Smooth muscle cell (in vitro differentiated cells): ENCODE results near the gene GLOD4. TPM values are rescaled to one million over a fixed set of nuclear protein-coding genes. Genes with fewer than 3 reads are reported as not detected.

Source experiments
- DNase-seq: peaks from one replicate; lab custom pipeline; 2025; ENCODE audit not compliant: unreplicated experiment; lab: John Stamatoyannopoulos, UW
- H2AFZ ChIP-seq: fragments of 200-600 bp; sonication (generic); 2 replicates; pipeline ENCODE4 v1.6.0; 2016; ENCODE audit warnings: antibody characterized with exemption, low read depth, mild to moderate bottlenecking
- H3F3A ChIP-seq: fragments of 200-600 bp; sonication (generic); 2 replicates; pipeline ENCODE4 v1.6.0; 2017; ENCODE audit warnings: antibody characterized with exemption, low read depth
- H3K27ac ChIP-seq: fragments of 200-600 bp; sonication (generic); 2 replicates; pipeline ENCODE4 v1.5.1; 2016; ENCODE audit warnings: low read depth, mild to moderate bottlenecking
- H3K27me3 ChIP-seq: fragments of 200-600 bp; sonication (generic); 2 replicates; pipeline ENCODE4 v1.6.1; 2016; ENCODE audit warnings: low read depth, mild to moderate bottlenecking
- H3K36me3 ChIP-seq: fragments of 200-600 bp; sonication (generic); 2 replicates; pipeline ENCODE4 v1.5.1; 2016; ENCODE audit warnings: low read depth
- H3K4me1 ChIP-seq: fragments of 200-600 bp; sonication (generic); 2 replicates; pipeline ENCODE4 v1.5.1; 2016; ENCODE audit warnings: low read depth
- H3K4me2 ChIP-seq: fragments of 200-600 bp; sonication (generic); 2 replicates; pipeline ENCODE4 v1.6.0; 2016; ENCODE audit warnings: mild to moderate bottlenecking
- H3K4me3 ChIP-seq: fragments of 200-600 bp; sonication (generic); 2 replicates; pipeline ENCODE4 v1.5.1; 2016; ENCODE audit warnings: mild to moderate bottlenecking
- H3K79me2 ChIP-seq: fragments of 200-600 bp; sonication (generic); 2 replicates; pipeline ENCODE4 v1.6.0; 2016; ENCODE audit warnings: low read depth, mild to moderate bottlenecking
- H3K9ac ChIP-seq: fragments of 200-600 bp; sonication (generic); 2 replicates; pipeline ENCODE4 v1.6.0; 2016; ENCODE audit warnings: low read depth
- H3K9me3 ChIP-seq: fragments of 200-600 bp; sonication (generic); replicated peaks from 2 replicates; pipeline ENCODE4 v1.5.1; 2016; ENCODE audit warnings: low read depth
- H4K20me1 ChIP-seq: fragments of 200-600 bp; sonication (generic); 2 replicates; pipeline ENCODE4 v1.6.0; 2016; ENCODE audit warnings: low read depth
- WGBS: methylation state at CpG from one replicate; pipeline ENCODE4 v1.1.7; 2016; ENCODE audit warnings: low lambda C conversion rate; 5-methylcytosine and 5-hydroxymethylcytosine counted together
- polyA plus RNA-seq: library from polyadenylated mRNA; unstranded; fragments of >200 nt; fragmentation: Nextera tagmentation; extraction: Ambion mirVana; gene quantifications from 2 replicates; pipeline ENCODE4 v1.2.1, GENCODE V29; 2016
- total RNA-seq: library from RNA; depleted of rRNA; stranded (reverse); fragments of >200 nt; gene quantifications from 2 replicates; pipeline ENCODE4 v1.2.3, GENCODE V29; 2014
- TF ChIP-seq, protein P1 (sequence below): fragments of 200-600 bp; sonication (generic); IDR thresholded peaks from 2 replicates; pipeline ENCODE4 v1.5.1; 2017; ENCODE audit warnings: borderline replicate concordance, mild to moderate bottlenecking, antibody characterized with exemption; ENCODE audit not compliant: insufficient read depth, poor library complexity, severe bottlenecking

Gene GLOD4
- total and polyA plus RNA-seq, 2 experiments from 2014 or later, result 47.2 to 53.5 TPM

DNA sequence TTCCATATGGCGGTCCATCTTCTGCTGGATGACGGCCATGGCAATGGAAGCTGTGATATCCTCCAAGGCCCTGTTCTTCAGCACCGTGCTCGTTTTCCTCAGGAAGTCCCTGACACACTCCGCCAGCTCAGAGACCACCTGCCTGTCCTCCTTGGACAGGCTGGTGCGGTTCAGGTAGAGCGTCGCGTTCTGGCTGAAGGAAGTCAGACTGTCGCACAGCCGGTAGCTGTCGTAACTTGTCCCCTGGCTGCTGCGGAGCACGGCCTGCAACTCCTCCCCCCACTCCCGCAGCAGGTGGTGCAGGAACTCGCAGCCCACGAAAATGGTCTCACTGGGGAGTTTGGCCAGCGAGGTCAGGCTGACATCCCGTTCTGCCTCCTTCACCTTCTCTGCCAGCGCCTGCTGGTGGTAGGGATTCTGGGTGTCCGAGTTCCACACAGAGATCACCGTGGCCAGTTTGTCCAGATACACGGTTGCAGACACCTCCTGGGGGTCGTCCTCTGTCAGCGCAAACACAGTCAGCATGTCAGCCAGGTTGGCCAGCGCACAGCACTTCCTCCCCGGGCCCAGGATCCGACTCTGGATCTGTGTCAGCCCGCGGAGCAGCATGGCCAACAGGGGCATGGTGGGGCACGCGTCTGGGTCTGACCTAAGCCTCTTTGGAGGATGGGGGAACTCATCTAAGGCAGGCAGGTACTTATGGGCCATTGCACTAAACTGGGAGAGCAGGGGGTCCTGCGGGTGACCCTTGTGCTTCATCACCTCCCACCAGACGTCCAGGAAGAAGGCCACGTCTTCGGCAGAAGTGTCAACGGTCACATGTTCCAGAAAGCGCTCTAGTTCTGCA lies 35.1 kb downstream of the GLOD4 start:
- H3K4me1 ChIP-seq, result no peaks in the 10 kb centered on the region
- H3K27ac ChIP-seq, result no peak overlapping the region
- H3K27me3 ChIP-seq, result no peaks in the 10 kb centered on the region
- no peaks in the 10 kb centered on the region for H3F3A ChIP-seq
- H4K20me1 ChIP-seq, result peaks cover 4% of the 10 kb centered on the region
- TF ChIP-seq, protein P1, sequence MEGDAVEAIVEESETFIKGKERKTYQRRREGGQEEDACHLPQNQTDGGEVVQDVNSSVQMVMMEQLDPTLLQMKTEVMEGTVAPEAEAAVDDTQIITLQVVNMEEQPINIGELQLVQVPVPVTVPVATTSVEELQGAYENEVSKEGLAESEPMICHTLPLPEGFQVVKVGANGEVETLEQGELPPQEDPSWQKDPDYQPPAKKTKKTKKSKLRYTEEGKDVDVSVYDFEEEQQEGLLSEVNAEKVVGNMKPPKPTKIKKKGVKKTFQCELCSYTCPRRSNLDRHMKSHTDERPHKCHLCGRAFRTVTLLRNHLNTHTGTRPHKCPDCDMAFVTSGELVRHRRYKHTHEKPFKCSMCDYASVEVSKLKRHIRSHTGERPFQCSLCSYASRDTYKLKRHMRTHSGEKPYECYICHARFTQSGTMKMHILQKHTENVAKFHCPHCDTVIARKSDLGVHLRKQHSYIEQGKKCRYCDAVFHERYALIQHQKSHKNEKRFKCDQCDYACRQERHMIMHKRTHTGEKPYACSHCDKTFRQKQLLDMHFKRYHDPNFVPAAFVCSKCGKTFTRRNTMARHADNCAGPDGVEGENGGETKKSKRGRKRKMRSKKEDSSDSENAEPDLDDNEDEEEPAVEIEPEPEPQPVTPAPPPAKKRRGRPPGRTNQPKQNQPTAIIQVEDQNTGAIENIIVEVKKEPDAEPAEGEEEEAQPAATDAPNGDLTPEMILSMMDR, result no peak
- H3K9me3 ChIP-seq, result no peaks in the 10 kb centered on the region
- H3K9ac ChIP-seq, result no peak overlapping the region
- H3K4me2 ChIP-seq, result no peak overlapping the region
- H2AFZ ChIP-seq, result no peak overlapping the region
- DNase-seq, result no peak
- WGBS, result 98% methylated on average over 38 of the region's 38 CpGs
- no peak overlapping the region for H3K4me3 ChIP-seq
- H3K36me3 ChIP-seq, result no peaks in the 10 kb centered on the region
- H3K79me2 ChIP-seq, result peaks cover 21% of the 10 kb centered on the region

DNA sequence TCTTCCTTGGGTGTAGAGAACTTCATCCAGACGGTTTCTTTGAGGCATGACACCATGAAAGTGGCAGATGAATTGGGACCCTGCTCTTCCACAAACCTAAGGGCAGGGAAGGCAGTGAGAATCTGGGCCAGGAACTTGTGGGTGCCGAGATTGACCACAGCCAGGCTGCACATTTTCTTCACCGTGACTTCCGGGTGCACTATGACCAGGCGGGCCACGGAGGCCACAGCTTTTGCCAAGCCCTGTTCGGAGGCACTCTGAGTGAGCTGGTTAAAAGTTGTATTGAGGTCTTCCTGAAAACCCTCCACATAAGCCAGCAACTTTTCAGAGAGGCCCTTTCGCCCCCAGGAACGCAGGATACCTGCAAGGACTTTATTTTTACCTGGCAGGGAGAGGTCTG lies 35.9 kb downstream of the GLOD4 start:
- TF ChIP-seq, protein P1, result no peak
- no peak overlapping the region for H3K9ac ChIP-seq
- DNase-seq, result no peak
- H4K20me1 ChIP-seq, result peaks cover 8% of the 10 kb centered on the region
- H3K36me3 ChIP-seq, result no peaks in the 10 kb centered on the region
- no peak overlapping the region for H3K4me2 ChIP-seq
- H3K4me3 ChIP-seq, result no peak overlapping the region
- peaks cover 13% of the 10 kb centered on the region for H3K79me2 ChIP-seq
- no peak overlapping the region for H2AFZ ChIP-seq
- no peaks in the 10 kb centered on the region for H3F3A ChIP-seq
- H3K4me1 ChIP-seq, result no peaks in the 10 kb centered on the region
- WGBS, result 98% methylated on average over 9 of the region's 9 CpGs
- no peaks in the 10 kb centered on the region for H3K27me3 ChIP-seq
- no peaks in the 10 kb centered on the region for H3K9me3 ChIP-seq
- H3K27ac ChIP-seq, result no peak overlapping the region

- Histone ChIP-seq H3K9me3 (no peaks in the 10 kb centered on the region), H3K4me3 (no peak overlapping the region), H3K79me2 (peaks cover 7% of the 10 kb centered on the region), H3K4me1 (no peaks in the 10 kb centered on the region), H3K27ac (no peak overlapping the region), H3F3A (no peaks in the 10 kb centered on the region), H3K36me3 (no peaks in the 10 kb centered on the region), H3K9ac (no peak overlapping the region), H4K20me1 (peaks cover 8% of the 10 kb centered on the region), H3K4me2 (no peak overlapping the region), H2AFZ (no peak overlapping the region), H3K27me3 (no peaks in the 10 kb centered on the region)
- TF ChIP-seq, protein P1, result no peak
- no peak for DNase-seq
- WGBS, result 98% methylated on average over 11 of the region's 11 CpGs
Measured at GRCh38 chr17:745406-745805, 36.7 kb downstream of the GLOD4 start.

DNA sequence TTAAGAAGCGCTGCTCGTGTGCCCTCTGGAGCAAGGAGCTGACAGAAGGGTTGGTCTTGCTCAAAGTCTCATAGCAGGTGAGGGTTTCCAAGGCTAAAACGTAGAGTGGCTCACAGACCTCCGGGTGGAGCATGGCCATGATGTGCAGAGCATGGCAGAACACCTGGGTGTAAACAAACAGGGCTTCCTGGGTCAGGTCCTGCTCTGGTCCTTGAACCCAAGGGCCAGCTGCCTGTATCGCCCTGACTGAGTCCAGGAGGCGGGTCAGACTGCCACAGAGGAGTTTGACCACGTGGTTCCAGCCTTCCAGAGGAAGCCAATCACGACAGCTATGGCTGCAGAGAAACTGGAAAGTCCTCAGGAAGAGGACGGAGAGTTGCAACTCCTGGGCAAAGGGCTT lies 37.1 kb downstream of the GLOD4 start:
- H3K36me3 ChIP-seq, result no peaks in the 10 kb centered on the region
- no peak overlapping the region for H3K4me2 ChIP-seq
- no peak overlapping the region for H3K4me3 ChIP-seq
- no peaks in the 10 kb centered on the region for H3K27me3 ChIP-seq
- no peaks in the 10 kb centered on the region for H3F3A ChIP-seq
- TF ChIP-seq, protein P1, result no peak
- peaks cover 8% of the 10 kb centered on the region for H4K20me1 ChIP-seq
- 86% methylated on average over 9 of the region's 9 CpGs for WGBS
- no peak overlapping the region for H3K9ac ChIP-seq
- H3K79me2 ChIP-seq, result peaks cover 3% of the 10 kb centered on the region
- H3K27ac ChIP-seq, result no peak overlapping the region
- no peak for DNase-seq
- no peak overlapping the region for H2AFZ ChIP-seq
- H3K4me1 ChIP-seq, result no peaks in the 10 kb centered on the region
- no peaks in the 10 kb centered on the region for H3K9me3 ChIP-seq
